ENCODE results near the gene ZNF689.

Gene ZNF689

GRCh38 chr16:30609926-30610839, at the start of gene ZNF689:
Gene ZNF689, minus strand, starts transcription at chr16:30610389. Its CDS starts 348 bp downstream, at chr16:30610041.
- peak; percentile 98 for DNase-seq (ENCODE audit: low read depth in 2 of 2)
- H3K4me3 ChIP-seq (replicated peaks in 1 of 2; ENCODE audit: low read depth in 2 of 2, low read length in 2 of 2), result peak within 1 kb of the TSS; percentile 88 to 89
- TF ChIP-seq CTCF (IDR thresholded peaks at IDR 0.05; ENCODE audit: low read depth, low read length), result no peak

- peak overlapping the region; percentile 79 to 86 for H3K4me3 ChIP-seq (replicated peaks in 1 of 2; ENCODE audit: low read depth in 2 of 2, low read length in 2 of 2)
- TF ChIP-seq CTCF (IDR thresholded peaks at IDR 0.05; ENCODE audit: low read depth, low read length), result no peak
- peak; percentile 98 to 99 for DNase-seq (ENCODE audit: low read depth in 2 of 2)
These were observed 48.7 kb upstream of the ZNF689 start for GRCh38 chr16:30658731-30659506.

- peak; percentile 36 for TF ChIP-seq CTCF (IDR thresholded peaks at IDR 0.05; ENCODE audit: low read depth, low read length)
- peak; percentile 100 for DNase-seq (ENCODE audit: low read depth in 2 of 2)
- peak within 1 kb of the TSS; percentile 79 to 86 for H3K4me3 ChIP-seq (replicated peaks in 1 of 2; ENCODE audit: low read depth in 2 of 2, low read length in 2 of 2)
These were observed 47.9 kb upstream of the ZNF689 start, which contains the start of gene FBRS for GRCh38 chr16:30657866-30658730. Gene FBRS, plus strand, starts transcription at chr16:30658431. Its CDS starts 1,088 bp downstream, at chr16:30659519.

GRCh38 chr16:30656974-30657865, 47.0 kb upstream of the ZNF689 start:
- peak overlapping the region; percentile 43 to 44 for H3K4me3 ChIP-seq (replicated peaks in 1 of 2; ENCODE audit: low read depth in 2 of 2, low read length in 2 of 2)
- TF ChIP-seq CTCF (IDR thresholded peaks at IDR 0.05; ENCODE audit: low read depth, low read length), result no peak
- DNase-seq (ENCODE audit: low read depth in 2 of 2), result no peak

- TF ChIP-seq CTCF (IDR thresholded peaks at IDR 0.05; ENCODE audit: low read depth, low read length), result no peak
- H3K4me3 ChIP-seq (replicated peaks in 1 of 2; ENCODE audit: low read depth in 2 of 2, low read length in 2 of 2), result no peak overlapping the region
- DNase-seq (ENCODE audit: low read depth in 2 of 2), result no peak
These were observed 46.2 kb upstream of the ZNF689 start for GRCh38 chr16:30656388-30656787.

Measured in cardiac fibroblast (primary cell).